ENCODE measurements around the gene MRPS18A. TPM values are rescaled to one million over a fixed set of nuclear protein-coding genes. Genes with fewer than 3 reads are reported as not detected.

MRPS18A gene
- total and polyA plus RNA-seq, 9 of the 15 experiments (the other 6 are each of a cell fraction or from before 2014, with no cell fraction given), result 87.5 to 243 (median 125) TPM

DNA sequence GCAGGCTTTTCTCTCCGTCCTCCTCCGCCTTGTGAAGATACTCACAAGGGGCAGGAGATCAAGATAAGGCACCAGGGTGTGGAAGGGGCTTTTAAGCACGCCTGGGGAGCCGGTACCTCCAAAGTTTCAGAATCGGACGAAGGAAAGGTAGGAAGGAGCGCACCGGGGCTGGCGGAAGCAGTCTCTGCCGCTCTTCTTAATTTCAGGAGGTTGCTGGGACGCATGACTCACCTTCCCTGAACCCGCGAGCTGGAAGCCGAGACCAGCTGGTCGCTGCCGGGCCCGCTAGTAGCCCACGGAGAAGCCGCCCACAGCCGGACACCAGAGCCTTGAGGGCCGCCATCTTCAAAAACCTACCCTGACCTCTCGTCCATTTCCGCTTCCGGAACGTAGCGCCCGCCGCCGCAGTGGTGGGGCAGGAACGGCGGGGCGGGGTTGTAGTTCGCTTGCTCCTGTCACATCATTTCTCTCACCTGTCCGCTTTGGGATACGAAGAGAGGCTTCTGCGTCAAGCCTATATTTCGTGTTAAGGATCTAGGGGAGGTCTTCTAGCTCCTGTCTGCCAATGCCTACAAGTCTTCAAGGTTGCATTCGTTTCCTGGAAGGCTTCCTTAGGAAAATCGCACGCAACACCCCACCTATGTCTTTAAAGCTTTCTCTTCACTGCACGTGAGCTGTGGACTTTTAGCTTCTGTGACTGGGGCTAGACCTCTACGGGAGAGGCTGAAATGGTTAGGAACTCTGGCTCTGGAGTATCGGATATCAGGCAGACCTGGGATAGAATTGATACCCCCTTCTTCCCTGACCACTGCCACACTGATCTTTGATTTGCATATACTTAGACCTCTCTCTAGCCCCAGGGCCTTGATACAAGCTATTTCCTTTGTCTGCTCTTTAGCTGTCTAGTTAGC lies at the start of gene MRPS18A (continued):
- TF ChIP-seq, protein P1, sequence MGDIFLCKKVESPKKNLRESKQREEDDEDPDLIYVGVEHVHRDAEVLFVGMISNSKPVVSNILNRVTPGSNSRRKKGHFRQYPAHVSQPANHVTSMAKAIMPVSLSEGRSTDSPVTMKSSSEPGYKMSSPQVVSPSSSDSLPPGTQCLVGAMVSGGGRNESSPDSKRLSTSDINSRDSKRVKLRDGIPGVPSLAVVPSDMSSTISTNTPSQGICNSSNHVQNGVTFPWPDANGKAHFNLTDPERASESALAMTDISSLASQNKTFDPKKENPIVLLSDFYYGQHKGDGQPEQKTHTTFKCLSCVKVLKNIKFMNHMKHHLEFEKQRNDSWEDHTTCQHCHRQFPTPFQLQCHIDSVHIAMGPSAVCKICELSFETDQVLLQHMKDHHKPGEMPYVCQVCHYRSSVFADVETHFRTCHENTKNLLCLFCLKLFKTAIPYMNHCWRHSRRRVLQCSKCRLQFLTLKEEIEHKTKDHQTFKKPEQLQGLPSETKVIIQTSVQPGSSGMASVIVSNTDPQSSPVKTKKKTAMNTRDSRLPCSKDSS (IDR thresholded peaks at IDR 0.05; ENCODE audit: low read depth, partially characterized antibody), result no peak
- TF ChIP-seq, protein P2, sequence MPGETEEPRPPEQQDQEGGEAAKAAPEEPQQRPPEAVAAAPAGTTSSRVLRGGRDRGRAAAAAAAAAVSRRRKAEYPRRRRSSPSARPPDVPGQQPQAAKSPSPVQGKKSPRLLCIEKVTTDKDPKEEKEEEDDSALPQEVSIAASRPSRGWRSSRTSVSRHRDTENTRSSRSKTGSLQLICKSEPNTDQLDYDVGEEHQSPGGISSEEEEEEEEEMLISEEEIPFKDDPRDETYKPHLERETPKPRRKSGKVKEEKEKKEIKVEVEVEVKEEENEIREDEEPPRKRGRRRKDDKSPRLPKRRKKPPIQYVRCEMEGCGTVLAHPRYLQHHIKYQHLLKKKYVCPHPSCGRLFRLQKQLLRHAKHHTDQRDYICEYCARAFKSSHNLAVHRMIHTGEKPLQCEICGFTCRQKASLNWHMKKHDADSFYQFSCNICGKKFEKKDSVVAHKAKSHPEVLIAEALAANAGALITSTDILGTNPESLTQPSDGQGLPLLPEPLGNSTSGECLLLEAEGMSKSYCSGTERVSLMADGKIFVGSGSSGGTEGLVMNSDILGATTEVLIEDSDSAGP (CRISPR knock-in tag; IDR thresholded peaks at IDR 0.05), result peak; percentile 6; the same call in 1 of the 2 replicates
- TF ChIP-seq SREBF1 (IDR thresholded peaks at IDR 0.05; ENCODE audit: borderline replicate concordance, low read depth, low read length), result 0 out of 2 replicates have a peak, but pooled peaks have one; percentile 7
- TF ChIP-seq, protein P3, sequence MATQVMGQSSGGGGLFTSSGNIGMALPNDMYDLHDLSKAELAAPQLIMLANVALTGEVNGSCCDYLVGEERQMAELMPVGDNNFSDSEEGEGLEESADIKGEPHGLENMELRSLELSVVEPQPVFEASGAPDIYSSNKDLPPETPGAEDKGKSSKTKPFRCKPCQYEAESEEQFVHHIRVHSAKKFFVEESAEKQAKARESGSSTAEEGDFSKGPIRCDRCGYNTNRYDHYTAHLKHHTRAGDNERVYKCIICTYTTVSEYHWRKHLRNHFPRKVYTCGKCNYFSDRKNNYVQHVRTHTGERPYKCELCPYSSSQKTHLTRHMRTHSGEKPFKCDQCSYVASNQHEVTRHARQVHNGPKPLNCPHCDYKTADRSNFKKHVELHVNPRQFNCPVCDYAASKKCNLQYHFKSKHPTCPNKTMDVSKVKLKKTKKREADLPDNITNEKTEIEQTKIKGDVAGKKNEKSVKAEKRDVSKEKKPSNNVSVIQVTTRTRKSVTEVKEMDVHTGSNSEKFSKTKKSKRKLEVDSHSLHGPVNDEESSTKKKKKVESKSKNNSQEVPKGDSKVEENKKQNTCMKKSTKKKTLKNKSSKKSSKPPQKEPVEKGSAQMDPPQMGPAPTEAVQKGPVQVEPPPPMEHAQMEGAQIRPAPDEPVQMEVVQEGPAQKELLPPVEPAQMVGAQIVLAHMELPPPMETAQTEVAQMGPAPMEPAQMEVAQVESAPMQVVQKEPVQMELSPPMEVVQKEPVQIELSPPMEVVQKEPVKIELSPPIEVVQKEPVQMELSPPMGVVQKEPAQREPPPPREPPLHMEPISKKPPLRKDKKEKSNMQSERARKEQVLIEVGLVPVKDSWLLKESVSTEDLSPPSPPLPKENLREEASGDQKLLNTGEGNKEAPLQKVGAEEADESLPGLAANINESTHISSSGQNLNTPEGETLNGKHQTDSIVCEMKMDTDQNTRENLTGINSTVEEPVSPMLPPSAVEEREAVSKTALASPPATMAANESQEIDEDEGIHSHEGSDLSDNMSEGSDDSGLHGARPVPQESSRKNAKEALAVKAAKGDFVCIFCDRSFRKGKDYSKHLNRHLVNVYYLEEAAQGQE (IDR thresholded peaks at IDR 0.05; ENCODE audit: borderline replicate concordance), result peak; percentile 49
- TF ChIP-seq, protein P3 (CRISPR knock-in tag; IDR thresholded peaks at IDR 0.05; ENCODE audit: low read depth), result no peak
- TF ChIP-seq MEIS2 (IDR thresholded peaks at IDR 0.05; ENCODE audit: partially characterized antibody), result peak; percentile 82
- no peak for TF ChIP-seq ZNF699 (CRISPR knock-in tag; IDR thresholded peaks at IDR 0.05; ENCODE audit: insufficient replicate concordance)
- TF ChIP-seq, protein P4, sequence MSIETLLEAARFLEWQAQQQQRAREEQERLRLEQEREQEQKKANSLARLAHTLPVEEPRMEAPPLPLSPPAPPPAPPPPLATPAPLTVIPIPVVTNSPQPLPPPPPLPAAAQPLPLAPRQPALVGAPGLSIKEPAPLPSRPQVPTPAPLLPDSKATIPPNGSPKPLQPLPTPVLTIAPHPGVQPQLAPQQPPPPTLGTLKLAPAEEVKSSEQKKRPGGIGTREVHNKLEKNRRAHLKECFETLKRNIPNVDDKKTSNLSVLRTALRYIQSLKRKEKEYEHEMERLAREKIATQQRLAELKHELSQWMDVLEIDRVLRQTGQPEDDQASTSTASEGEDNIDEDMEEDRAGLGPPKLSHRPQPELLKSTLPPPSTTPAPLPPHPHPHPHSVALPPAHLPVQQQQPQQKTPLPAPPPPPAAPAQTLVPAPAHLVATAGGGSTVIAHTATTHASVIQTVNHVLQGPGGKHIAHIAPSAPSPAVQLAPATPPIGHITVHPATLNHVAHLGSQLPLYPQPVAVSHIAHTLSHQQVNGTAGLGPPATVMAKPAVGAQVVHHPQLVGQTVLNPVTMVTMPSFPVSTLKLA (conservative IDR thresholded peaks at IDR 0.05), result peak in 1 of 2 experiments; percentile 80; a peak in 2 of 4 replicates
- no peak for TF ChIP-seq TFAM (CRISPR knock-in tag; conservative IDR thresholded peaks at IDR 0.05)
- TF ChIP-seq, protein P5, sequence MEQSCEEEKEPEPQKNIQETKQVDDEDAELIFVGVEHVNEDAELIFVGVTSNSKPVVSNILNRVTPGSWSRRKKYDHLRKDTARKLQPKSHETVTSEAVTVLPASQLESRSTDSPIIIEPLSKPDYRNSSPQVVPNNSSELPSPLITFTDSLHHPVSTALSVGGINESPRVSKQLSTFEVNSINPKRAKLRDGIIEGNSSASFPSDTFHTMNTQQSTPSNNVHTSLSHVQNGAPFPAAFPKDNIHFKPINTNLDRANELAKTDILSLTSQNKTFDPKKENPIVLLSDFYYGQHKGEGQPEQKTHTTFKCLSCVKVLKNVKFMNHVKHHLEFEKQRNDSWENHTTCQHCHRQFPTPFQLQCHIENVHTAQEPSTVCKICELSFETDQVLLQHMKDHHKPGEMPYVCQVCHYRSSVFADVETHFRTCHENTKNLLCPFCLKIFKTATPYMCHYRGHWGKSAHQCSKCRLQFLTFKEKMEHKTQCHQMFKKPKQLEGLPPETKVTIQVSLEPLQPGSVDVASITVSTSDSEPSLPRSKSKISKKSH (CRISPR knock-in tag; IDR thresholded peaks at IDR 0.05), result no peak
